Measurements from ENCODE around the gene ATAT1.

GRCh38 chr6:30611150-30611855 lies 15.4 kb upstream of the ATAT1 start:
- TF ChIP-seq CTCF (IDR thresholded peaks at IDR 0.05 in 2 of 3, conservative IDR thresholded peaks at IDR 0.05 in 1 of 3; ENCODE audit: control insufficient read depth in 2 of 3, extremely low read depth in 1 of 3, insufficient read depth in 1 of 3, low read depth in 3 of 3, low read length in 3 of 3) (no peak), RFX5 (IDR thresholded peaks at IDR 0.05; ENCODE audit: low read depth, low read length) (no peak), YBX1 (IDR thresholded peaks at IDR 0.05) (no peak), NKRF (conservative IDR thresholded peaks at IDR 0.05) (no peak), YY1 (IDR thresholded peaks at IDR 0.05; ENCODE audit: low read depth, low read length) (no peak), RCOR1 (conservative IDR thresholded peaks at IDR 0.05; ENCODE audit: low read depth, low read length) (no peak), ASH2L (IDR thresholded peaks at IDR 0.05; ENCODE audit: borderline replicate concordance, low read depth) (no peak), E4F1 (IDR thresholded peaks at IDR 0.05; ENCODE audit: borderline replicate concordance, partially characterized antibody) (no peak), CREB1 (IDR thresholded peaks at IDR 0.05; ENCODE audit: low read depth) (no peak), PBX3 (IDR thresholded peaks at IDR 0.05; ENCODE audit: insufficient replicate concordance, low read depth, low read length) (no peak), ZBTB33 (IDR thresholded peaks at IDR 0.05) (no peak), IKZF1 (conservative IDR thresholded peaks at IDR 0.05) (no peak), STAT3 (IDR thresholded peaks at IDR 0.05; ENCODE audit: low read depth, low read length) (no peak)

Data from GM12878 (cell line).